GM13976 (cell line): ENCODE data around the gene MORC2.

ENCODE experiments used
- DNase-seq: peaks from one replicate; pipeline ENCODE4 v3.0.0; 2012; ENCODE audit warnings: low spot score
- CTCF ChIP-seq: IDR thresholded peaks from 2 replicates; pipeline ENCODE4 v1.5.1; 2012; ENCODE audit warnings: borderline replicate concordance, mild to moderate bottlenecking; ENCODE audit not compliant: insufficient read depth; ENCODE audit errors: extremely low read depth, missing control alignments, control extremely low read depth
- in situ Hi-C: fragments of 300-500 bp; cut with MboI; formaldehyde crosslinking; loops from one replicate; pipeline ENCODE4 v1.12.0; 2022; ENCODE audit warnings: low sequenced_read_pairs, mixed read lengths, inconsistent platforms; ENCODE audit not compliant: unreplicated experiment

Gene MORC2

GRCh38 chr22:30933457-30933856 lies 35.1 kb downstream of the MORC2 start:
- no peak for TF ChIP-seq CTCF
- in situ Hi-C loops, result no loop called here
- no peak for DNase-seq

GRCh38 chr22:30932661-30933060 lies 35.9 kb downstream of the MORC2 start:
- no peak for TF ChIP-seq CTCF
- no peak for DNase-seq
- in situ Hi-C loops, result no loop called here

- no peak for DNase-seq
- TF ChIP-seq CTCF, result no peak
- in situ Hi-C loops, result no loop called here
Measured at GRCh38 chr22:30931541-30932300, 36.9 kb downstream of the MORC2 start.

- TF ChIP-seq CTCF, result no peak
Measured at GRCh38 chr22:30930228-30930627, 38.3 kb downstream of the MORC2 start.

GRCh38 chr22:30928401-30928800 lies 40.2 kb downstream of the MORC2 start:
- in situ Hi-C loops, result loop anchor here (10.0 kb wide), 1 partner anchor 164 kb away; no protein-coding TSS in a partner anchor
- TF ChIP-seq CTCF, result no peak
- DNase-seq, result no peak

More at GRCh38 chr22:30930228-30930627, 38.3 kb downstream of the MORC2 start:
- in situ Hi-C loops, result no loop called here
- DNase-seq, result no peak

- in situ Hi-C loops, result loop anchor here (10.0 kb wide), 1 partner anchor 163 kb away; no protein-coding TSS in a partner anchor
- TF ChIP-seq CTCF, result no peak
- DNase-seq, result no peak
Measured at GRCh38 chr22:30927806-30928205, 40.8 kb downstream of the MORC2 start.
